Measurements from ENCODE around the gene SH3D21. TPM values are rescaled to one million over a fixed set of nuclear protein-coding genes. Genes with fewer than 3 reads are reported as not detected.

SH3D21 gene
- polyA plus RNA-seq, 6 donors from 2014 or later, result 0.23 to 0.51 (median 0.36) TPM; not detected in 2

GRCh38 chr1:36345353-36345752 lies 39.2 kb downstream of the SH3D21 start:
- H3K4me1 Mint-ChIP-seq, result peaks cover 3 to 16% (median 6%) of the 10 kb centered on the region in 3 donors
- H3K27me3 Mint-ChIP-seq, result no peaks in the 10 kb centered on the region
- H3K36me3 Mint-ChIP-seq, result peaks cover 8 to 38% of the 10 kb centered on the region in 2 donors
- H3K27ac Mint-ChIP-seq, result peak overlapping the region in 3 of 6 donors; percentile 26 to 62 (median 47)
- no peaks in the 10 kb centered on the region for H3K9me3 Mint-ChIP-seq
- no peak for ATAC-seq (ENCODE audit: low read depth in 2 of 2)
- no peak overlapping the region for H3K4me3 Mint-ChIP-seq
- no peak for DNase-seq

GRCh38 chr1:36346741-36347370 lies 40.7 kb downstream of the SH3D21 start:
- Mint-ChIP-seq H3K36me3 (peaks cover 8 to 27% of the 10 kb centered on the region in 2 donors), H3K9me3 (no peaks in the 10 kb centered on the region), H3K4me3 (peak overlapping the region in 1 of 8 donors; percentile 58), H3K27ac (peak overlapping the region in 1 of 6 donors; percentile 59), H3K27me3 (no peaks in the 10 kb centered on the region), H3K4me1 (peaks cover 11 to 23% (median 14%) of the 10 kb centered on the region in 3 donors)
- no peak for ATAC-seq (ENCODE audit: low read depth in 2 of 2)
- DNase-seq, result no peak

GRCh38 chr1:36349241-36349671 lies 43.1 kb downstream of the SH3D21 start:
- Mint-ChIP-seq H3K4me1 (peaks cover 14 to 30% (median 18%) of the 10 kb centered on the region in 3 donors), H3K27me3 (no peaks in the 10 kb centered on the region), H3K4me3 (no peak overlapping the region), H3K36me3 (peaks cover 8 to 33% of the 10 kb centered on the region in 2 donors), H3K9me3 (no peaks in the 10 kb centered on the region), H3K27ac (peak overlapping the region in 1 of 6 donors; percentile 20)
- DNase-seq, result no peak
- ATAC-seq (ENCODE audit: low read depth in 2 of 2), result peak in 1 of 2 donors; percentile 18

GRCh38 chr1:36349839-36350238 lies 43.7 kb downstream of the SH3D21 start:
- Mint-ChIP-seq H3K9me3 (no peaks in the 10 kb centered on the region), H3K27me3 (no peaks in the 10 kb centered on the region), H3K36me3 (peaks cover 8 to 30% of the 10 kb centered on the region in 2 donors), H3K4me3 (peak overlapping the region in 1 of 8 donors; percentile 28), H3K27ac (peak overlapping the region in 1 of 6 donors; percentile 76), H3K4me1 (peaks cover 14 to 30% (median 18%) of the 10 kb centered on the region in 3 donors)
- DNase-seq (no peak), ATAC-seq (ENCODE audit: low read depth in 2 of 2) (no peak)

- peak; percentile 88 to 89 for ATAC-seq (ENCODE audit: low read depth in 2 of 2)
- Mint-ChIP-seq H3K27ac (peak overlapping the region in 5 of 6 donors; percentile 48 to 88 (median 77)), H3K27me3 (no peaks in the 10 kb centered on the region), H3K9me3 (no peaks in the 10 kb centered on the region), H3K4me1 (peaks cover 14 to 30% (median 18%) of the 10 kb centered on the region in 3 donors), H3K36me3 (peaks cover 8 to 25% of the 10 kb centered on the region in 2 donors), H3K4me3 (peak overlapping the region in 3 of 8 donors; percentile 8 to 55 (median 28))
- no peak for DNase-seq
Measured at GRCh38 chr1:36350659-36351226, 44.6 kb downstream of the SH3D21 start.

GRCh38 chr1:36351227-36351977 lies 45.2 kb downstream of the SH3D21 start:
- Mint-ChIP-seq H3K9me3 (no peaks in the 10 kb centered on the region), H3K27me3 (no peaks in the 10 kb centered on the region), H3K4me1 (peaks cover 14 to 30% (median 18%) of the 10 kb centered on the region in 3 donors), H3K27ac (peak overlapping the region in 4 of 6 donors; percentile 42 to 82 (median 50)), H3K4me3 (peak overlapping the region in 1 of 8 donors; percentile 55), H3K36me3 (peaks cover 8 to 25% of the 10 kb centered on the region in 2 donors)
- ATAC-seq (ENCODE audit: low read depth in 2 of 2) (peak in 1 of 2 donors; percentile 15), DNase-seq (no peak)

GRCh38 chr1:36352125-36352909 lies 46.1 kb downstream of the SH3D21 start:
- ATAC-seq (ENCODE audit: low read depth in 2 of 2) (no peak), DNase-seq (no peak)
- no peaks in the 10 kb centered on the region for H3K9me3 Mint-ChIP-seq
- H3K36me3 Mint-ChIP-seq, result peaks cover 8 to 19% of the 10 kb centered on the region in 2 donors
- no peaks in the 10 kb centered on the region for H3K27me3 Mint-ChIP-seq
- H3K27ac Mint-ChIP-seq, result peak overlapping the region in 2 of 6 donors; percentile 29 to 84
- H3K4me1 Mint-ChIP-seq, result peaks cover 14 to 30% (median 18%) of the 10 kb centered on the region in 3 donors
- H3K4me3 Mint-ChIP-seq, result no peak overlapping the region

- ATAC-seq (ENCODE audit: low read depth in 2 of 2) (no peak), DNase-seq (no peak)
- Mint-ChIP-seq H3K9me3 (no peaks in the 10 kb centered on the region), H3K4me3 (no peak overlapping the region), H3K4me1 (peaks cover 14 to 30% (median 18%) of the 10 kb centered on the region in 3 donors), H3K27ac (peak overlapping the region in 2 of 6 donors; percentile 9 to 44), H3K27me3 (no peaks in the 10 kb centered on the region), H3K36me3 (peaks cover 5 to 11% of the 10 kb centered on the region in 2 donors)
Measured at GRCh38 chr1:36352910-36353878, 47.0 kb downstream of the SH3D21 start.

GRCh38 chr1:36354486-36354885 lies 48.3 kb downstream of the SH3D21 start:
- Mint-ChIP-seq H3K4me3 (peak overlapping the region in 1 of 8 donors; percentile 22), H3K27me3 (no peaks in the 10 kb centered on the region), H3K27ac (peak overlapping the region in 1 of 6 donors; percentile 44), H3K36me3 (peaks cover 0 to 6% of the 10 kb centered on the region in 2 donors), H3K9me3 (no peaks in the 10 kb centered on the region), H3K4me1 (peaks cover 19 to 34% (median 21%) of the 10 kb centered on the region in 3 donors)
- no peak for ATAC-seq (ENCODE audit: low read depth in 2 of 2)
- no peak for DNase-seq

GRCh38 chr1:36355811-36356210 lies 49.6 kb downstream of the SH3D21 start:
- Mint-ChIP-seq H3K9me3 (no peaks in the 10 kb centered on the region), H3K4me1 (peaks cover 21 to 35% (median 21%) of the 10 kb centered on the region in 3 donors), H3K4me3 (no peak overlapping the region), H3K27me3 (no peaks in the 10 kb centered on the region), H3K27ac (peak overlapping the region in 2 of 6 donors; percentile 28 to 34), H3K36me3 (peaks cover 0 to 6% of the 10 kb centered on the region in 2 donors)
- ATAC-seq (ENCODE audit: low read depth in 2 of 2), result no peak
- DNase-seq, result no peak

GRCh38 chr1:36358514-36359084 lies 52.4 kb downstream of the SH3D21 start:
- no peak for ATAC-seq (ENCODE audit: low read depth in 2 of 2)
- no peaks in the 10 kb centered on the region for H3K27me3 Mint-ChIP-seq
- peaks cover 12 to 21% (median 20%) of the 10 kb centered on the region in 3 donors for H3K4me1 Mint-ChIP-seq
- H3K9me3 Mint-ChIP-seq, result no peaks in the 10 kb centered on the region
- peak overlapping the region in 5 of 6 donors; percentile 44 to 98 (median 97) for H3K27ac Mint-ChIP-seq
- peak overlapping the region in 3 of 8 donors; percentile 37 to 58 (median 58) for H3K4me3 Mint-ChIP-seq
- DNase-seq, result no peak
- no peaks in the 10 kb centered on the region for H3K36me3 Mint-ChIP-seq

All from naive B cell (primary cell).